Dendritic cell treated with granulocyte-macrophage colony-stimulating factor and Interleukin-4, amounts not matched to agents 40 ng/mL and 50 ng/mL, for 4 days (primary cell): Measurements from ENCODE around the gene ESRP2.
A peak's percentile ranks its signal among the peaks of the same experiment; 100 is the strongest.

Experiments used
- H3K27ac Mint-ChIP-seq: one replicate; pipeline ENCODE4 v1.8.0; 2022; ENCODE audit warnings: mild to moderate bottlenecking, mixed read lengths
- H3K27me3 Mint-ChIP-seq: one replicate; pipeline ENCODE4 v1.8.0; 2022; ENCODE audit warnings: mild to moderate bottlenecking, mixed read lengths
- H3K36me3 Mint-ChIP-seq: one replicate; pipeline ENCODE4 v1.8.0; 2022; ENCODE audit warnings: low read depth, mixed read lengths
- H3K4me1 Mint-ChIP-seq: one replicate; pipeline ENCODE4 v1.8.0; 2022; ENCODE audit warnings: low read depth, mixed read lengths
- H3K4me3 Mint-ChIP-seq: one replicate; pipeline ENCODE4 v1.8.0; 2022; ENCODE audit warnings: mild to moderate bottlenecking, moderate library complexity, mixed read lengths
- H3K9me3 Mint-ChIP-seq: one replicate; pipeline ENCODE4 v1.8.0; 2022; ENCODE audit warnings: mixed read lengths
- intact Hi-C: fragments of 100-400 bp; cut with micrococcal nuclease; formaldehyde crosslinking; loops from one replicate; pipeline ENCODE4 v1.15.0; 2022

ESRP2 gene

DNA sequence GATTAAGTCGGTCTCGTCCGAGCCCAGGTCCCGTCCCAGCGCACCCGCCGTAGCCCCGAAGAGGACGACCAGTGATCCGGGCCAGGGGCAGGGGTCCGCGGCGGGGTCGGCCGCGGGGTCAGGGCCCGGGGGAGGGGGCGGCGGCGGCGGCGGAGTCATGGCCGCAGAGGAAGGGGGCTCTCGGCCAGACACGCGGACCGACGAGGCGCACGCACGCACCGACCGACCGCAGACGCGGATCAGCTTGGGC, at the start of gene ESRP2:
Gene ESRP2 (minus strand): TSS at position 241 of the 250 bp plus-strand sequence. CDS start 82 bp downstream, at position 159.
- peak within 1 kb of the TSS; percentile 93 for H3K27ac Mint-ChIP-seq
- H3K9me3 Mint-ChIP-seq: no peaks in the 10 kb centered on the region
- intact Hi-C loops: no loop called here
- peaks cover 30% of the 10 kb centered on the region for H3K27me3 Mint-ChIP-seq
- H3K36me3 Mint-ChIP-seq: peaks cover 20% of the 10 kb centered on the region
- H3K4me1 Mint-ChIP-seq: peaks cover 40% of the 10 kb centered on the region
- H3K4me3 Mint-ChIP-seq: peak within 1 kb of the TSS; percentile 87

DNA sequence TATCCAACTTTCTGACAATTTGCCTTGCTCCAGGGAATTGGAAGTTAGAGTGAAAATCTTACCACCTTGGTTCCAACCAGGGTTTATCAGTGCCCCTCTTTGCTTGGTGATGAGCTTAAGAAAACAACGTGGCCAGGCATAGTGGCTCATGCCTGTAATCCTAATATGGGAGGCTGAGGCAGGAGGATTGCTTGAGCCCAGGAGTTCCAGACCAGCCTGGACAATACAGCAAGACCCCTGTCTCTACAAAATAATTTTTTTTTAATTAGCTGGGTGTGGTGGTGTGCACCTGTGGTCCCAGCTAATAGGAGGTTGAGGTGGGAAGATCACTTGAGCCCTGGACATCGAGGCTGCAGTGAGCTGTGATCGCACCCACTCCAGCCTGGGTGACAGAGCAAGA, 49.8 kb upstream of the ESRP2 start:
- Mint-ChIP-seq H3K27ac (peak overlapping the region; percentile 89), H3K4me1 (peaks cover 91% of the 10 kb centered on the region), H3K36me3 (peaks cover 70% of the 10 kb centered on the region), H3K9me3 (no peaks in the 10 kb centered on the region), H3K27me3 (no peaks in the 10 kb centered on the region), H3K4me3 (no peak overlapping the region)
- intact Hi-C loops: no loop called here

DNA sequence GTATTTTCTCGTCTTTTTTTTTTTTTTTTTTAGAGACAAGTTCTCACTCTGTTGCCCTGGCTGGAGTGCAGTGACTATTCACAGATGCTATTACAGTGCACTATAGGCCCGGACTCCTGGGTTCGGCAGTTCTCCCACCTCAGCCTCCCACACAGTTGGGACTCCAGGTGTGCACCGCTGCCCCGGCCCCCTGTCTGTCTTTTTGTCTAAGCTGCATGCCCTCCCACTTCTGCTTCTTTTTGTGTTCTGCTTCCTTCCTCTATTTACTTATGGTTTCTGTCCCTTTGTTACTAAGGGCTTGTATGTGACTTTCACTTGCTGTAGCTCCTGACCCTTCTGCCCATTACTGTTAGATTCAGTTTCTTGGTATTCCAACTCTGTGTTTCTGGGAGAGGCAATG, 48.9 kb upstream of the ESRP2 start:
- intact Hi-C loops: no loop called here
- peaks cover 87% of the 10 kb centered on the region for H3K4me1 Mint-ChIP-seq
- peak overlapping the region; percentile 89 for H3K27ac Mint-ChIP-seq
- H3K27me3 Mint-ChIP-seq: no peaks in the 10 kb centered on the region
- H3K36me3 Mint-ChIP-seq: peaks cover 68% of the 10 kb centered on the region
- peak overlapping the region; percentile 61 for H3K4me3 Mint-ChIP-seq
- no peaks in the 10 kb centered on the region for H3K9me3 Mint-ChIP-seq

DNA sequence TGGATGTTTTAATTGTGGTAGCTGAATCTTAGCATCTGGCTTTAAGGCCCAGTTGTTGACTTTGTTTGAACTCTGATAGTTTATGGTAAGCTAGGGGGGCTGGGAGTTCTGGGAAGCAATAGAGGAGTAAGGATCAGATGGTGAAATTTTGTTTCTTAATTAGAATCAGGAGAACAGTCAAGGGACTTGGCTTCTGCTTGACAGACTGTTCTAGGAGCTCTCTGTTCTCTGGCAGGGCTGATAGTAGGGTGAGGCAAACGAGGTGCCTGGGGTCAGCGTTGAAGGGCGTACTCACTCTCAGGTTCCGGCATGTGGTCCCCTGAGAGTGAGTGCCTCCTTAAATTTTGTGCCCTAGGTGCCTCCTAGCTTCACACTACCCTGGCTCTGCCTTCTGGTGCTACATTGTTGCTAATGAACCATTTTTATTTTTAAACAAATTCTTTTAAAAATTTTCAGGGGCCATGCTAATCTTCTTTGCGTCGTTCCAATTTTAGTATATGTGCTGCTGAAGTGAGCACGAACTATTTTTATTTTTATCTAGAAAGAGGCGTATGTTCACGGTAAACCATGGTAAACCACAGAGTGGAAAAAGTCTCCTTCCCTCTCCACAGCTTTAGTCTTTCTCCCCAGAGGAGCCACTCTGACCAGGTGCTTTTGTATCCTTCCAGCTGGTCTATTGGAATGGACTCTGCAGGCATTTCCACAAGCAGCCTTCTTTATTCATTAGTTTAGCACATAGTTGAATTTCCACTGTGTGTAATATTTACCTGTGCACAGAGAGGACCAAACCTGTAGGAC, 48.1 kb upstream of the ESRP2 start:
- peaks cover 70% of the 10 kb centered on the region for H3K36me3 Mint-ChIP-seq
- intact Hi-C loops: no loop called here
- no peaks in the 10 kb centered on the region for H3K27me3 Mint-ChIP-seq
- H3K4me1 Mint-ChIP-seq: peaks cover 82% of the 10 kb centered on the region
- peak overlapping the region; percentile 89 for H3K27ac Mint-ChIP-seq
- H3K9me3 Mint-ChIP-seq: no peaks in the 10 kb centered on the region
- H3K4me3 Mint-ChIP-seq: peak overlapping the region; percentile 57

DNA sequence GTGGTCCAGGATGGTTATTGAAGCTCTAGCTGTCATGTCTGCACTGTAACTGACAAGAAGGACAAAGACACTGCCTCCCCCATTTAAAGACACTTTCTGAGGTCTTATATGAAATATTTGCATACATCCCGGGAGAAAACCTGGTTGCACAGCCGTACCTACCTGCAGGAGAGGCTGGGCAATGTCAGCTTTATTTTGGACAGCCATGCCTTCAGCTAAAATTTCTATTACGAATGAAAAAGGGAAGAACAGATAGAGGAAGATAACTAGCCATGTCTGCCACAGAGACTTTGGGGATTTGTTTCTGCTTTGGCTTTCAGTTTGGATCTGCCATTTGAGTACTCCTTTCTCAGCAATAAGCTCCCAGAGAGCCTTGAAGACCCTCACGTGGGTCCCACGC, 47.4 kb upstream of the ESRP2 start:
- intact Hi-C loops: no loop called here
- Mint-ChIP-seq H3K9me3 (no peaks in the 10 kb centered on the region), H3K36me3 (peaks cover 67% of the 10 kb centered on the region), H3K27me3 (no peaks in the 10 kb centered on the region), H3K27ac (peak overlapping the region; percentile 89), H3K4me3 (peak overlapping the region; percentile 57), H3K4me1 (peaks cover 82% of the 10 kb centered on the region)

DNA sequence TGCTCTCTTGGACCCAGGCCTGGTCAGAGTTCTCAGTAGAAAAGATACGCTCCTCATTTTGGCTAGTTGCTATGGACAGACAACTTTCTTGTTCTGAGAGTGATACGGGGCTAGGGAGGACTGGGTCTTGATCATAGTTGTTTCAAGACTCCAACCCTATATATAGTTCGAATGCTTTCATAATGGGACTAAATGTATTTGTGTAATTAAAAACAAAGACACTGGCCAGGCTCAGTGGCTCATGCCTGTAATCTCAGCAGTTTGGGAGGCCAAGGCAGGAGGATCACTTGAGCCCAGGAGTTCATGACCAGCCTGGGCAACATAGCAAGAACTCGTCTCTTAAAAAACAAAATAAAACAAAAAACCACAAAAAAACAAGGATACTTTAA, 46.1 kb upstream of the ESRP2 start:
- intact Hi-C loops: no loop called here
- Mint-ChIP-seq H3K4me3 (no peak overlapping the region), H3K36me3 (peaks cover 55% of the 10 kb centered on the region), H3K9me3 (no peaks in the 10 kb centered on the region), H3K27me3 (no peaks in the 10 kb centered on the region), H3K27ac (peak overlapping the region; percentile 64), H3K4me1 (peaks cover 70% of the 10 kb centered on the region)

DNA sequence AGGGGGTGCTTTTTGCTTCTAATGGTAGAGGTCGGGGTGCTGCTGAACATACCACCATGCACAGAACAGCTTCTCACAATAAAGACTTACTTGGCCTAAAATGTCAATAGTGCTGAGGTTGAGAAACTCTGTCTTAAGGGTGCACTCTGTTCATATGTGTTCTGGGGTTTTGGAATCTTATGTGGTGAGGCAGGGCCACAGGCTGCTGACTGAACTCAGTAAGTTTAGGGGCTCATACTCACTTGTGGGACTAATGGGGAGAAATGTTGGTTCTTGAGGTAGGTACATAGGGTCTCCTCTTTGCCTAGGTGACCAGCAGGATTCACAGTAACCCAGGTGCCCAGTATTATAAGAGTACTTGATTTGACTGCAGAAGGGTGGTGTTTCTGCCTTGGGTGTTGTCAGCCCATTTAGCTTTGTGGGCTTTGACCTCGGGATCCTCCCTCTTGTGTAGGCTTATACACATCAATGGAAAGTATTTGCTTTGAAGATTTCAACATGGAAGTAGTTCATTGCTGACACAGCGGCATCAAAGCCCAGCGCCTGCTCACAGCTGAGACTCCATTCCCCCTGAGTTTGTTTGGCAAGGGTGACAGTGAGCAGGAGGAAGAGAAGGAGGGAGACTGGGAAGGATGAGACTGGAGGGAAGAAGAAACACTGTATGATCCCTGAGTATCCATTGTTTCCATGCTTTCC, 45.6 kb upstream of the ESRP2 start:
- peak overlapping the region; percentile 64 for H3K27ac Mint-ChIP-seq
- H3K4me3 Mint-ChIP-seq: no peak overlapping the region
- H3K27me3 Mint-ChIP-seq: no peaks in the 10 kb centered on the region
- intact Hi-C loops: no loop called here
- H3K4me1 Mint-ChIP-seq: peaks cover 65% of the 10 kb centered on the region
- peaks cover 56% of the 10 kb centered on the region for H3K36me3 Mint-ChIP-seq
- H3K9me3 Mint-ChIP-seq: no peaks in the 10 kb centered on the region

DNA sequence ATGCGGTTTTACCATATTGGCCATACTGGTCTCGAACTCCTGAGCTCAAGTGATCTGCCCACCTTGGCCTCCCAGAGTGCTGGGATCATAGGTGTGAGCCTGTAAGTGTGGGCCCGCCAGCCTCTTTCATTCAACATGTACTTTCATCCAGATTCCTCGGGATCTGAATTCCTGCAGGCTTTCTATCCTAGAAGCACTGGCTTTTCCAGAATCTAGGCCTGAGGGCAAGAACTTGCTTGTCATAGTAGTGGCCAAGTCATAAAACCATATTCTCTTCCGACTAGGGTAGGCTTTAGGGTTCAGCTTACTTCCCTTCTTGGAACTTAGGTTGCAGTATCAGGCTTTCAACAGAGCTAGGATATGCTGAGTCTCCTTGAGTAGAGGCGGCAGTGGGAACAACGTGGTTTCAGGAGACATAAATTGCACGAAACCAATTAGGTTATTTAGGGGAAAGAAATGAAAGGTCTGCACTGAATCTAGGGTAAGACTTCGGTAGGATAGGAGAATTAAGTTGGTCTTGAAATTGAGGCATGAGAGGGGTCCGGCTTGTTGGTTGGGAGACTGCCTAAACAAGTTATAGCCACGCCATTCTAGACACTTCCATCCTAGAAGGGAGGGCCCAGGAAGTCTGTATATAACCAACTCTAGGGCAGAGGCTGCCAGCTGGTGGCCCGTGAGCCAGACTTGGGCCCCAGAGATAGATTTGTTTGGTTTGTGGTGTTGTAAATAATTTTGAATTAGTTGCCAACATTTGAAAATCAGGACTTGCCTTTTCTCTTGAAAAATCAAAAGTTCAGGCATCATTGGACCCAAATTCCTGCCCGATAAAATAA, 44.0 kb upstream of the ESRP2 start:
- H3K4me3 Mint-ChIP-seq: no peak overlapping the region
- peaks cover 68% of the 10 kb centered on the region for H3K36me3 Mint-ChIP-seq
- H3K27ac Mint-ChIP-seq: peak overlapping the region; percentile 67
- no peaks in the 10 kb centered on the region for H3K9me3 Mint-ChIP-seq
- intact Hi-C loops: no loop called here
- peaks cover 49% of the 10 kb centered on the region for H3K4me1 Mint-ChIP-seq
- no peaks in the 10 kb centered on the region for H3K27me3 Mint-ChIP-seq

DNA sequence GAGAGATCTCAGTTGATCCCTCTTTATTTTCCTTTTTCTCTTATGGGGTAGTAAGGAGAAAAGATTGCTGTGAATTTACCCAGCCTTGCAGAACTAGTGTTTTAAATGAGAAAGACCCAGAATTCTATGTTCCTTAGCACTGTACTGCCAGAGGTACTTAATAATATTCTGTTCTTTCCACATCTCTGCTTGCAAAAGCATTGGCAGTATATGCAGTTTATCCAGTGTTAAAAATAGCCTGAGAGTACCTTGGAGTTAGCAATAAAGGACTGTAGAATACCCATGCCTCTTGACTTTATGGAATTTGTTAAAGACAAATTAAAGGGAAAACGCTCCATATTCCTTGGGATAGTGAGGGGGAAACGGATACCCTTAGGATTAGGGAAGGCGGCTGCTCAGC, 40.3 kb upstream of the ESRP2 start:
- Mint-ChIP-seq H3K9me3 (no peaks in the 10 kb centered on the region), H3K4me3 (no peak overlapping the region), H3K4me1 (peaks cover 18% of the 10 kb centered on the region), H3K36me3 (peaks cover 70% of the 10 kb centered on the region), H3K27me3 (no peaks in the 10 kb centered on the region), H3K27ac (no peak overlapping the region)
- intact Hi-C loops: no loop called here

DNA sequence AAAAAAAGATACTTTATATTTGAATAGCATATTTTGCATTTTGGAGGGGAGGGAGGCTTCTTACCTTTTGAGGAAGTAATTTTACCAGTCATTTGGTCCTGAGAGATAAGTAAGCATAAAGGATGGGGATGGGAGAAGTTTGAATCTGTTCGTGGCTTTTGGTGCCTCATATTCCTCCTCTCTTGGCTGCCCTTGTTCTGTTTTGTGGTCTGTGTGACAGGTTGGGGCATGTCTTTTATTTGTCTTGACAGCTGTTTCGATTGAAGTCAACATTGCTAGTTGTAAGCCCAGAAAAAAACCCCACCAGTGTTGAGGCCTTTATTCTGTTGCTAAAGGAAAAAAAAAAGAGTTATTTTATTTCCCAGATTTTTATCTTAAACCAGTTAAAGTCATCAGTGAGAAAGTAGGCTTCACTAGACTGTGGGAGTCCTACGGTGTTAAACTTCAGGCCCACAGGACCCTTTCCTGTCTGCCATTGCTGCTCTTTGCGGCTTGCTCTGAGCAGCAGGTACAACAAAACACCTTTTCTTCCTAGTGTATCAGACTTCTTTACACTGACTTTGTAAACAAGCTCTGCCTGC, 39.8 kb upstream of the ESRP2 start:
- Mint-ChIP-seq H3K4me1 (peaks cover 13% of the 10 kb centered on the region), H3K36me3 (peaks cover 69% of the 10 kb centered on the region), H3K27ac (no peak overlapping the region), H3K9me3 (no peaks in the 10 kb centered on the region), H3K27me3 (no peaks in the 10 kb centered on the region), H3K4me3 (no peak overlapping the region)
- intact Hi-C loops: no loop called here

DNA sequence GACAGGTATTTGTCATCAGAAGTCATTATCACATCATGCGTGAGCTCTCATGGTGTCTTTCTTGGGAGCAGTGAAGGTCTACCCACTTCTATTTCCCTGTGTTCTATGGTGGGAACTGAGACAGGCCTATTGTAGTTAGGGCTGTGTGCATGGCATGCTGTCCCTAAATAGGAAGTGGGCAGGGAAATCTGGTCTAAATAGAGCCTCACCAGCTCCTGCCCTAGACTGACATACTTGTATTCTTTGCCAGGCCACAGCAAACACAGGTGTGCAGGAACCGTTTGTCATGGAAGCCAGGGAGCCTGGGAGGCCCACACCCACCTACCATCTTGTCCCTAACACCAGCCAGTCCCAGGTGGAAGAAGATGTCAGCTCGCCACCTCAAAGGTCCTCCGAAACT, 38.5 kb upstream of the ESRP2 start:
- H3K4me3 Mint-ChIP-seq: no peak overlapping the region
- H3K27me3 Mint-ChIP-seq: no peaks in the 10 kb centered on the region
- H3K27ac Mint-ChIP-seq: no peak overlapping the region
- peaks cover 6% of the 10 kb centered on the region for H3K4me1 Mint-ChIP-seq
- no peaks in the 10 kb centered on the region for H3K9me3 Mint-ChIP-seq
- intact Hi-C loops: no loop called here
- peaks cover 68% of the 10 kb centered on the region for H3K36me3 Mint-ChIP-seq

DNA sequence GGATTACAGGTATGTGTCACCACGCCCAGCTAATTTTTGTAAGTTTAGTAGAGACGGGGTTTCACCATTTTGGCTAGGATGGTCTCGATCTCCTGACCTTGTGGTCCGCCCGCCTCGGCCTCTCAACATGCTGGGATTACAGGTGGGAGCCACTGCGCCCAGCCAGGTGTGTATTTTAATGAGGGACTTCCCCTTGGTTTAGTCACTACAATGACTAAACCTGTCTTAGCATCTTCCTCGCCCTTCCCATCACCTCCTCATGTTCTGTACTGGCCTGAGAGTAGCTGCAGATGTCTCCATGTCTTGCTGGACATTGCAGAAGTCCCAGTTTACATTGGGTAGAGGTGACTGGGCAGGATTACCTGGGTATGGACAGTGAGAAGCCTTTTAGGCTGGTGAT, 38.0 kb upstream of the ESRP2 start:
- no peak overlapping the region for H3K27ac Mint-ChIP-seq
- intact Hi-C loops: no loop called here
- H3K9me3 Mint-ChIP-seq: no peaks in the 10 kb centered on the region
- H3K27me3 Mint-ChIP-seq: no peaks in the 10 kb centered on the region
- peaks cover 6% of the 10 kb centered on the region for H3K4me1 Mint-ChIP-seq
- peaks cover 73% of the 10 kb centered on the region for H3K36me3 Mint-ChIP-seq
- H3K4me3 Mint-ChIP-seq: no peak overlapping the region

DNA sequence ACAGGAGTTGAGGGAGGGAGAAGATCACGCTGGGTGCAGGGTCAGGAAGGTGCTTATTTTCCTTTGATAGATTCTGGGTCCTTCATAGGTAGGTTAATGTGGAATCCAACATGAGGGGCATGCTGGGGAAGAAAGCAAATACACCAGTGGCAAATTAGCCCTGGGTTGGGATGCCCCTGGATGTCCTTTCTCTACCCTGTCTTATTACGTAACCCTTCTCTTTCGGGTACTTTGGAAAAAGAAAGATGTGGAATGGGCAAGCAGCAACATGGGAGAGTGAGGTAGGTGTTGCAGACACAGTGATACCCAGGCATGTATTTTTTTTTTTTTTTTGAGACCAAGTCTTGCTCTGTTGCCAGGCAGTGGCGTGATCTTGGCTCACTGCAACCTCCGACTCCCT, 37.5 kb upstream of the ESRP2 start:
- Mint-ChIP-seq H3K27me3 (no peaks in the 10 kb centered on the region), H3K36me3 (peaks cover 75% of the 10 kb centered on the region), H3K27ac (no peak overlapping the region), H3K4me1 (peaks cover 6% of the 10 kb centered on the region), H3K4me3 (no peak overlapping the region), H3K9me3 (no peaks in the 10 kb centered on the region)
- intact Hi-C loops: no loop called here
